ELF-1 (cell line): Measurements from ENCODE around the gene PIK3R2.
"Not testable (repeated sequence)": the region's sequence is repeated elsewhere in the genome, so short reads cannot be mapped to it uniquely, and the experiment has no call there.

Experiments
- DNase-seq: peaks from one replicate; pipeline ENCODE4 v3.0.0-alpha.2; 2016; ENCODE audit warnings: low read depth, low spot score

PIK3R2 gene

GRCh38 chr19:18155095-18156087 is 2.4 kb downstream of the PIK3R2 start:
- no peak for DNase-seq

GRCh38 chr19:18156268-18156667 is 3.3 kb downstream of the PIK3R2 start:
- DNase-seq, result no peak

GRCh38 chr19:18156841-18157464 is 4.0 kb downstream of the PIK3R2 start:
- DNase-seq, result no peak

- DNase-seq, result peak; percentile 62
Measured at GRCh38 chr19:18157465-18158063, 4.6 kb downstream of the PIK3R2 start.

GRCh38 chr19:18158467-18158866 is 5.5 kb downstream of the PIK3R2 start:
- DNase-seq, result no peak

GRCh38 chr19:18159059-18159616 is 6.2 kb downstream of the PIK3R2 start:
- DNase-seq, result not testable (repeated sequence)

GRCh38 chr19:18159810-18160209 is 6.8 kb downstream of the PIK3R2 start:
- peak; percentile 36 for DNase-seq

GRCh38 chr19:18160493-18160970 is 7.6 kb downstream of the PIK3R2 start:
- DNase-seq, result no peak

GRCh38 chr19:18160971-18161635 is 8.1 kb downstream of the PIK3R2 start:
- peak; percentile 54 for DNase-seq

- DNase-seq, result peak; percentile 18
Measured at GRCh38 chr19:18161636-18162002, 8.7 kb downstream of the PIK3R2 start.

GRCh38 chr19:18164072-18164471 is 11.1 kb downstream of the PIK3R2 start:
- DNase-seq, result no peak

GRCh38 chr19:18165794-18166544 is 13.0 kb downstream of the PIK3R2 start:
- DNase-seq, result no peak

- no peak for DNase-seq
Measured at GRCh38 chr19:18167011-18167410, 14.0 kb downstream of the PIK3R2 start.

- DNase-seq, result peak; percentile 60
Measured at GRCh38 chr19:18167975-18168645, 15.1 kb downstream of the PIK3R2 start.

- DNase-seq, result no peak
Measured at GRCh38 chr19:18168673-18169381, 15.9 kb downstream of the PIK3R2 start.

GRCh38 chr19:18170714-18171255 is 17.8 kb downstream of the PIK3R2 start:
- DNase-seq, result no peak

- DNase-seq, result no peak
Measured at GRCh38 chr19:18171605-18172327, 18.8 kb downstream of the PIK3R2 start.

- no peak for DNase-seq
Measured at GRCh38 chr19:18172331-18173053, 19.5 kb downstream of the PIK3R2 start.
